Neural cell (in vitro differentiated cells): ENCODE measurements around the gene PYGB.

Experiments used
- CTCF ChIP-seq: fragments of 450-650 bp; IDR thresholded peaks from 2 replicates; pipeline ENCODE4 v1.5.1; 2014; ENCODE audit warnings: antibody characterized with exemption, mild to moderate bottlenecking, moderate library complexity; ENCODE audit not compliant: poor library complexity, severe bottlenecking
- EZH2 ChIP-seq: fragments of 200-600, 300-800 bp; shearing (Covaris generic), sonication (generic); IDR thresholded peaks from 2 replicates; pipeline ENCODE4 v1.6.1; 2014; ENCODE audit warnings: antibody characterized with exemption, low read length, borderline replicate concordance, mild to moderate bottlenecking; ENCODE audit not compliant: insufficient read depth, poor library complexity, severe bottlenecking
- REST ChIP-seq: IDR thresholded peaks from 2 replicates; pipeline ENCODE4 v1.6.1; 2012; ENCODE audit warnings: borderline replicate concordance
- SMC3 ChIP-seq: fragments of 450-650 bp; conservative IDR thresholded peaks from 2 replicates; pipeline ENCODE4 v1.6.1; 2014; ENCODE audit warnings: antibody characterized with exemption, mild to moderate bottlenecking, moderate library complexity; ENCODE audit not compliant: poor library complexity

- no peak for TF ChIP-seq REST
- no peak for TF ChIP-seq CTCF
- TF ChIP-seq EZH2, result no peak
- no peak for TF ChIP-seq SMC3
Observed at GRCh38 chr20:25282034-25282781, 34.3 kb downstream of the PYGB start.
